GM12891 (cell line): ENCODE measurements around the gene FITM1.

Experiments used
- POLR2A ChIP-seq: IDR thresholded peaks from 2 replicates; pipeline ENCODE4 v1.6.1; 2011; ENCODE audit warnings: low read depth, low read length, control low read depth
- POLR2AphosphoS5 ChIP-seq: IDR thresholded peaks from 2 replicates; pipeline ENCODE4 v1.6.1; 2011; ENCODE audit warnings: low read depth, low read length, control low read depth
- POU2F2 ChIP-seq: IDR thresholded peaks from 2 replicates; pipeline ENCODE4 v1.6.1; 2011; ENCODE audit warnings: low read depth, mild to moderate bottlenecking, control low read depth, low read length, moderate library complexity
- SPI1 ChIP-seq: IDR thresholded peaks from 2 replicates; pipeline ENCODE4 v1.6.1; 2011; ENCODE audit warnings: low read depth, low read length, control low read depth
- TAF1 ChIP-seq: IDR thresholded peaks from 2 replicates; pipeline ENCODE4 v1.6.1; 2011; ENCODE audit warnings: low read depth, low read length, control low read depth

DNA sequence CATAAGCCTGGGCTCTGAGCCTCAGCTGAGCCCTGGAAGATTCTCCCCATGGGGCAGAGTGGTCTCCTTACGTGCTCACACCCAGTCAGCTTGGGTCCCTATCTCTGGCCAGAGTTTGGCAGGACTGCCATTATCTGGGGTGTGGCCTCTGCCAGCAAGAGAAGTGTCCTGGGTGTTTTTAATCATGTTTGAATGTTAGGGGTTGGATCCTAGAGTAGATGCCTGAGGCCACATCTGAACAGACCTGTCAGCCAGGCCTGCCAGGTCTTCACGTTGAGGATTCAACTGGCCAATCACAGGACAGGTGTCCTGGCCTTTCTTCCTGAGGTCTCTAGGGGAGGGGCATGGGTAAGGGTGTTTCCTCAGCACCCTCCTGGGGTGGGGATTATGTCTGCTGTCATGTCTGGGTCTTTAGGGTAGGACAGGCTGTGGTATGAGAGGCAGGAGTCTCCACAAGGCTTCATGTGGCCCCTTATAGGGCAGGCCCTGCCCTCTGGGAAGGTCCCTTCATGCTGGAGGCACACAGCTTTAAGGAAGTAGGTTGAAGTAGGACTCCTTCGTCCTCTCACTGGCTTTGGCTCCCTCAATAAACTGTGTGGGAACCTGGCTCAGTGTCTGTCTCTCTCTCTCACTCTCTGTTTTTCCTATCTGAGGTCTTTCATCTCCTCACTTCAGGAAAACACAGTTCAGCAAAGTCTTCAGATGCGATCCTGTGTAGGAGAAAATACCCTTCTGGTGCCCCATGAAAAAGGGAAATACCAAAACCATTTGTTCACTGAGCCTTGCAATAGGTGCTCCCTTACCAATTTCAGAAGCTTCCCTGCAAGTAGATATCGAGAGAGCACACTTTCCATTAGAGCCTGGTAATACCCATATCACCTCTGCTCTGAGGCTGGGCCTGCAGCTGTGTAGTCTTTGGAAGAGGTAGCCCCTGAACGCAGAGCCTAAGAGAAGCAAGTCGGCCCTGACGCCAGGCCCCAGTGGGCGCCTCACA, 6.7 kb upstream of the FITM1 start:
- TF ChIP-seq POLR2A (no peak; the same call in 1 of the 2 replicates), TAF1 (no peak), POLR2AphosphoS5 (no peak; the same call in 1 of the 2 replicates), POU2F2 (no peak), SPI1 (no peak)
